ENCODE results near the gene SPG7.

Gene SPG7

DNA sequence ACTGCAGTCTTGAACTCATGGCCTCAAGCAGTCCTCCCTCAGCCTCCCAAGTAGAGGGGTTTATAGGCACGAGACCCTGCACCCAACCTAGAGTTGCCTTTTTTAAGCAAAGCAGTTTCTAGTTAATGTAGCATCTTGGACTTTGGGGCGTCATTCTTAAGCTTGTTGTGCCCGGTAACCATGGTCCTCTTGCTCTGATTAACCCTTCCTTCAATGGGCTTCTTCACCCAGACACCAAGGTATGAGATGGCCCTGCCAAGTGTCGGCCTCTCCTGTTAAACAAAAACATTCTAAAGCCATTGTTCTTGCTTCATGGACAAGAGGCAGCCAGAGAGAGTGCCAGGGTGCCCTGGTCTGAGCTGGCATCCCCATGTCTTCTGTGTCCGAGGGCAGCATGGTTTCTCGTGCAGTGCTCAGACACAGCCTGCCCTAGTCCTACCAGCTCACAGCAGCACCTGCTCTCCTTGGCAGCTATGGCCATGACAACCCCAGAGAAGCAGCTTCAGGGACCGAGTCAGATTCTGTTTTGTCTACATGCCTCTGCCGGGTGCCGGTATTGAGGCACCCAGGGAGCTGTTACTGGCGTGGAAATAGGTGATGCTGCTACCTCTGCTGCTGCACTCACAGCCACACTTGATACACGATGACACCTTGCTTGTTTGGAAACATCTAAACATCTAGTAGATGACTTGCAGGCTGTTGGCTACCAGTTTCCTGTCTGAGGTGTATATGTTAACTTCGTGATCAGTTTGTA, 55.6 kb downstream of the SPG7 start:
- TF ChIP-seq, protein P1, sequence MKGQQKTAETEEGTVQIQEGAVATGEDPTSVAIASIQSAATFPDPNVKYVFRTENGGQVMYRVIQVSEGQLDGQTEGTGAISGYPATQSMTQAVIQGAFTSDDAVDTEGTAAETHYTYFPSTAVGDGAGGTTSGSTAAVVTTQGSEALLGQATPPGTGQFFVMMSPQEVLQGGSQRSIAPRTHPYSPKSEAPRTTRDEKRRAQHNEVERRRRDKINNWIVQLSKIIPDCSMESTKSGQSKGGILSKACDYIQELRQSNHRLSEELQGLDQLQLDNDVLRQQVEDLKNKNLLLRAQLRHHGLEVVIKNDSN (IDR thresholded peaks at IDR 0.05) = no peak
- TF ChIP-seq TEAD4 (IDR thresholded peaks at IDR 0.05) (no peak), YY1 (IDR thresholded peaks at IDR 0.05; ENCODE audit: low read depth) (no peak), EP300 (IDR thresholded peaks at IDR 0.05; ENCODE audit: borderline replicate concordance) (no peak), CEBPB (IDR thresholded peaks at IDR 0.05) (no peak), ZBTB7A (IDR thresholded peaks at IDR 0.05; ENCODE audit: low read depth) (no peak), EGR1 (IDR thresholded peaks at IDR 0.05) (no peak), FOXM1 (IDR thresholded peaks at IDR 0.05; ENCODE audit: borderline replicate concordance, low read depth) (no peak), RAD21 (IDR thresholded peaks at IDR 0.05; ENCODE audit: low read depth) (no peak), TCF12 (IDR thresholded peaks at IDR 0.05; ENCODE audit: low read depth) (no peak)

- TF ChIP-seq EP300 (IDR thresholded peaks at IDR 0.05; ENCODE audit: borderline replicate concordance) (no peak), ZBTB7A (IDR thresholded peaks at IDR 0.05; ENCODE audit: low read depth) (no peak), FOXM1 (IDR thresholded peaks at IDR 0.05; ENCODE audit: borderline replicate concordance, low read depth) (no peak), EGR1 (IDR thresholded peaks at IDR 0.05) (no peak), RAD21 (IDR thresholded peaks at IDR 0.05; ENCODE audit: low read depth) (no peak), TEAD4 (IDR thresholded peaks at IDR 0.05) (no peak), TAF1 (IDR thresholded peaks at IDR 0.05; ENCODE audit: low read depth) (no peak), REST (IDR thresholded peaks at IDR 0.05; ENCODE audit: low read depth) (no peak), CEBPB (IDR thresholded peaks at IDR 0.05) (no peak), CREB1 (IDR thresholded peaks at IDR 0.05; ENCODE audit: low read depth) (no peak), NFIC (IDR thresholded peaks at IDR 0.05) (no peak), YY1 (IDR thresholded peaks at IDR 0.05; ENCODE audit: low read depth) (no peak)
- TF ChIP-seq, protein P2, sequence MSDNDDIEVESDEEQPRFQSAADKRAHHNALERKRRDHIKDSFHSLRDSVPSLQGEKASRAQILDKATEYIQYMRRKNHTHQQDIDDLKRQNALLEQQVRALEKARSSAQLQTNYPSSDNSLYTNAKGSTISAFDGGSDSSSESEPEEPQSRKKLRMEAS (IDR thresholded peaks at IDR 0.05) = no peak
- TF ChIP-seq, protein P1 (IDR thresholded peaks at IDR 0.05) = no peak
Observed at GRCh38 chr16:89564476-89565255, 56.5 kb downstream of the SPG7 start.

DNA sequence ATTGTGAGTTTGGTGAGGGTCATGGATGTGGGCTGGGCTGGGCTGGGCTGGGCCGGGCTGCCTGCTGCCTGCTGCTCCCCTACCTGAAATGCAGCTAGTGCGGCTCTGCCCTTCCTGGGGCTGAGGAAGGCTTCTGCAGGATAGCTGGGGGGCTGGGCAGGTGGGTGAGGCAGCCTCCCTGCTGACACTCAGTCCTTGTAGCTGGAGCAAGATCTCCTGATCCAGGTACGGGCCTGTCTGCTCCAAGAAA, 57.0 kb downstream of the SPG7 start:
- TF ChIP-seq RAD21 (IDR thresholded peaks at IDR 0.05; ENCODE audit: low read depth) (no peak), REST (IDR thresholded peaks at IDR 0.05; ENCODE audit: low read depth) (no peak), TEAD4 (IDR thresholded peaks at IDR 0.05) (no peak), CEBPB (IDR thresholded peaks at IDR 0.05) (no peak)
- TF ChIP-seq, protein P1 (IDR thresholded peaks at IDR 0.05) = no peak

DNA sequence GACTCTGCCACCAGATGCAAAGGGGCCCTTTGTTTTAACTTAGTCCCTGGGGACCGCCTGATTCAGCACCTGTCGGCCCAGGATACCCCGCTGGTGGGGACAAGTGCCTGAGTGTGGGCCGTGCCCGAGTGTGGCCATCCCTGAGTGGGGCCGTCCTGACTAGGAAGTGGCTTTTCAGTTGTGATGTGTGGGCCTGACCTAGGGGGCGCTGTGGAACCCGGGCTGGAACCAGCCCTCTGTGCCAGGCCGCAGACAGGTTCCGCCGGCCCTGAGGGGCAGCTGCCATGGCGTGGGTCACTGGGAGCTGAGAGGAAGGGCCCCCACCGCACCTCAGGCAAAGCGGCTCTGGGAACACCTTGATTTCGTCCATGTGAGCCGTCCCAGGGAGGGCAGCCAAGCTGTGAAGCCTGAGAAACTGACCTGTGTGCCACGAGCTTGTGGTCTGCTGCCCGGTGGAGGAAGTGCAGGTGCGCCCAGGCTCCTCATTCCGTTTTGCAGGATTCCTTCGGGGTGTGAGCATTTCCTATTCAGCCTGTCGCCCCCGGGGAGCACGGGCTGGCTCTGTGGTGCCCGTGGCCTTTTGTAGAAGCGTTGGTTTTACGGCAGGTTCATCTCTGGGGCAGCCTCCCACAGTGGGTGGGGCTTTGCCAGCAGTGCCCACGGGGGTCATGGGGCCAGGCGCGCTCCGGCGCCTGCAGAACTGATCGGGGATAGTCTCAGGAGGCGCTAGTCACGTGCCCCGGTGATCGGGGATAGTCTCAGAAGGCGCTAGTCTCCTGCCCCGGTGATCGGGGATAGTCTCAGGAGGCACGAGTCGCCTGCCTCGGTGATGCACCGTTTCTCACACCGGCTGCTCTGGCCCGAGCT, 57.5 kb downstream of the SPG7 start:
- TF ChIP-seq TAF1 (IDR thresholded peaks at IDR 0.05; ENCODE audit: low read depth) = peak; percentile 24; the same call in 1 of the 2 replicates
- TF ChIP-seq TCF12 (IDR thresholded peaks at IDR 0.05; ENCODE audit: low read depth) = peak; percentile 26; the same call in 1 of the 2 replicates
- no peak for TF ChIP-seq REST (IDR thresholded peaks at IDR 0.05; ENCODE audit: low read depth)

Data from Ishikawa (cell line).